ENCODE measurements around the gene KCTD15. TPM values are rescaled to one million over a fixed set of nuclear protein-coding genes. Genes with fewer than 3 reads are reported as not detected.

The KCTD15 gene
- total RNA-seq, 1 experiment from 2014 or later = 59.9 TPM

DNA sequence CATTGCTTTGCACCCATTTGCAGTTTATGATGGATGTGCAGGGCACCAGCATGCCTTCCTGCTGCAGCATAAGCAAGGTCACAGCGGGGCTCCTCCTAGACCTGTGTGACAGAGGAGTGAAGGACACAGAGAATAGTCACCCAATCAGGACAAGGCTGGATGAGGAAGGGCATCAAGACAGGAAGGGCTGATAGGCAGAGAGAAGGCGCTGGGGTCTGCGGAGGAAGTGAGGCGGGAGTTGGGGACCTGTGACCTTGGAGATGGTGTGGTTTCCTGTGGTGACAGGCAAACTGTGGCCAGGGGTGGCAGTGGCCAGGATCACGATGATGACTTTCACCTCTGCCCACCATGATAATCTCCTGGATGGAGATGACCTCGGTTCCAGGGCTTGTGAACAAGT lies 16.4 kb upstream of the KCTD15 start:
- peaks cover 12 to 13% of the 10 kb centered on the region in 2 experiments for H3K4me1 Mint-ChIP-seq
- Histone ChIP-seq H2AFZ (ENCODE audit: low read length) (no peak overlapping the region), H2BK120ac (ENCODE audit: low read depth, low read length, poor library complexity, severe bottlenecking) (no peak overlapping the region), H3K9ac (ENCODE audit: extremely low read depth, insufficient read length, low read length) (no peak overlapping the region), H3K27ac (ENCODE audit: insufficient read length, low read depth, low read length) (no peak overlapping the region), H3K23ac (ENCODE audit: insufficient read length, low read depth, low read length) (no peak overlapping the region), H3K56ac (ENCODE audit: insufficient read length, low read depth, low read length) (no peak overlapping the region), H3K9me3 (ENCODE audit: control insufficient read depth, low read depth, low read length) (no peaks in the 10 kb centered on the region), H3K14ac (ENCODE audit: insufficient read depth, low read length) (no peak overlapping the region), H3K4me2 (ENCODE audit: insufficient read depth, insufficient read length, low read length) (no peak overlapping the region), H2BK5ac (ENCODE audit: insufficient read length, low read length) (no peak overlapping the region), H2BK20ac (ENCODE audit: low read depth, low read length, poor library complexity, severe bottlenecking) (no peak overlapping the region), H2BK12ac (ENCODE audit: insufficient read length, low read depth, low read length) (no peak overlapping the region), H3K23me2 (ENCODE audit: insufficient read length, low read depth, low read length, poor library complexity, severe bottlenecking) (no peaks in the 10 kb centered on the region), H3K79me2 (ENCODE audit: insufficient read depth, low read length) (no peaks in the 10 kb centered on the region), H2BK15ac (ENCODE audit: low read depth, low read length) (no peak overlapping the region), H3K27me3 (ENCODE audit: insufficient read depth, low read length) (no peaks in the 10 kb centered on the region; the same call in 1 of the 2 replicates), H4K91ac (ENCODE audit: insufficient read length, low read depth, low read length) (no peak overlapping the region), H4K8ac (replicated peaks; ENCODE audit: insufficient read length, low read depth, low read length) (no peak overlapping the region), H3K79me1 (ENCODE audit: insufficient read depth, low read depth, low read length, poor library complexity, severe bottlenecking) (no peaks in the 10 kb centered on the region), H3T11ph (ENCODE audit: low read length) (no peak overlapping the region), H3K4me1 (ENCODE audit: insufficient read depth, low read length) (peaks cover 2% of the 10 kb centered on the region; the same call in 1 of the 2 replicates), H4K5ac (ENCODE audit: insufficient read length, low read depth, low read length) (no peak overlapping the region), H2AK5ac (ENCODE audit: insufficient read length, low read length) (no peak overlapping the region), H4K20me1 (ENCODE audit: control insufficient read depth, insufficient read depth, insufficient read length) (no peaks in the 10 kb centered on the region), H3K18ac (ENCODE audit: insufficient read length, low read depth, low read length) (no peak overlapping the region), H3K4ac (ENCODE audit: low read depth, low read length) (no peak overlapping the region)
- no peaks in the 10 kb centered on the region; a peak in 3 of 5 replicates for H3K9me3 Mint-ChIP-seq
- TF ChIP-seq CTCF (conservative IDR thresholded peaks at IDR 0.05) = no peak
- no peaks in the 10 kb centered on the region; a peak in 1 of 7 replicates for H3K36me3 Mint-ChIP-seq (ENCODE audit: insufficient read depth in 1 of 3, low read depth in 3 of 3)
- no CpG with 5 or more reads among the region's 6 CpGs for WGBS (ENCODE audit: extremely low coverage, insufficient read length, low lambda C conversion rate)
- H3K27ac Mint-ChIP-seq = peak overlapping the region in 1 of 3 experiments; percentile 5; a peak in 1 of 7 replicates
- H3K4me3 Mint-ChIP-seq = no peak overlapping the region
- no peak for DNase-seq
- H3K27me3 Mint-ChIP-seq (ENCODE audit: low read depth) = peaks cover 41% of the 10 kb centered on the region

Data from H9 (cell line).